ENCODE data around the gene MLX. TPM values are rescaled to one million over a fixed set of nuclear protein-coding genes. Genes with fewer than 3 reads are reported as not detected.

Gene MLX
- total RNA-seq, 1 experiment from 2014 or later = 44.7 TPM

DNA sequence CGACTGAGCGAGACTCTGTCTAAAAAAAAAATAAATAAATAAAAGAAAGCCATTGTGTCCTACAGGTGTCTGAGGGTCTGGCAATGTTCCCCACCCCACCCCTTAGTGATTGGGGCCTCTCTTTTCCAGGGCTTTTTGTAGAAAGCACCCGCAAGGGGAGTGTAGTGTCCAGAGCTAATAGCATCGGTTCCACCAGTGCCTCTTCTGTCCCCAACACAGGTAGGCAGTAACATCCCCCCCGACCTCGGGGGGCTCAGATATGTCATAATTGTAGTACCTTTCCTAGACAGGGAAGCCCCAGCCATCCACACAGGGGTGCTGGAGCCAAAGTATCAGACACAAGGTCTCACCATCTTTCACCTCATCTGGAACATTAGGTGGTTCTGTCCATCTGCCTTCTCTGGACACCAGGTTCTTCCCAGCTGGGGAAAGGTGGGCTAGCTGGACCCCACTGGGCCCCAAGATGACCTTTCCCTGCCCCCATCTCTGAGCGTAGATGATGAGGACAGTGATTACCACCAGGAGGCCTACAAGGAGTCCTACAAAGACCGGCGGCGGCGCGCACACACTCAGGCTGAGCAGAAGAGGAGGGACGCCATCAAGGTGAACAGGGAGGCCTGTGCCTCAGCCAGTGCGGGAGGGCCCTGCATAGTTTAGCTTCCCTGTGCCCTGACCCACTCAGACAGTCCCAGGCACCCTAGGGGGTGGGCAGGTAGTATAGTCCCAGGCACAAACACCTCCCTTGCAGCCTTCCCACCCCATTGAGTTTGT is 1.6 kb downstream of the MLX start:
- no peak for DNase-seq (ENCODE audit: low spot score)
- in situ Hi-C loops (cut with HindIII; ENCODE audit: low sequenced_read_pairs) = no loop called here

DNA sequence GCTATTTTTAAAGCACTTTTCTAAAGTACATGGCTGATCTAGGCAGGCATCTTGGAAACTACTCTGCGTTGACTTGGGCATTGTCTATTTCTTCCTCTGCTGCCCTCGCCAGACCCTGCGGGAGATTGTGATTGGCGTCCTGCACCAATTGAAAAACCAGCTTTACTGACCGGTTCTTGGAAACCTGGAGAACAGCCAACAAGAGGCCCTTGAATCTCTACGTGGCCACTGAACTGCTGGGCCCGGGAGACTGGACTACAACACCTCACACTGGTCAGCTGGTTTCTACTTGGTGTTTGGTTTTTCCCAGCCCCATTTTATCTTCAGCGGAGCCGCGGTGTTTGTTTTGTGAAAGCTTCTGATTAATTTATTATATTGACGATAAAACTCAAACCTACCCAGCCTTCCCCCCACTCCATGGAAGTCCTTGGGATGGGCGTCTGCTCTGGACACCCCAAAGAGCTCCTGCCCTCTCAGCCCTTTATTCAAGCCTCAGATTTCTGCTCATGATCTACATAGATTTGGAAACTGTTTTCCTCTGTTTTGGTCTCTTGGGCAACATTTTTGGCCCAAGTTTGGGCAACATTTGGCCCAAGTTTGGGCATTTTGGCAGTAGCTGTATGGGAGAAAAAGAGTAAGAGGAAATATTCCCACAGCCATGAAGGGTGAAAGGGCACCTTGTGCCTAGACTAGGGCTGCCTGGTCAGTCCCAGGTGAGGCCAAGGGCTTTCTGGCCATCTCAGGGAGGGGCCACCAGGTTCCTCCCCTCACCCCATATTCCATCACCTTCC is 4.7 kb downstream of the MLX start:
- no peak for DNase-seq (ENCODE audit: low spot score)
- in situ Hi-C loops (cut with HindIII; ENCODE audit: low sequenced_read_pairs) = no loop called here

DNA sequence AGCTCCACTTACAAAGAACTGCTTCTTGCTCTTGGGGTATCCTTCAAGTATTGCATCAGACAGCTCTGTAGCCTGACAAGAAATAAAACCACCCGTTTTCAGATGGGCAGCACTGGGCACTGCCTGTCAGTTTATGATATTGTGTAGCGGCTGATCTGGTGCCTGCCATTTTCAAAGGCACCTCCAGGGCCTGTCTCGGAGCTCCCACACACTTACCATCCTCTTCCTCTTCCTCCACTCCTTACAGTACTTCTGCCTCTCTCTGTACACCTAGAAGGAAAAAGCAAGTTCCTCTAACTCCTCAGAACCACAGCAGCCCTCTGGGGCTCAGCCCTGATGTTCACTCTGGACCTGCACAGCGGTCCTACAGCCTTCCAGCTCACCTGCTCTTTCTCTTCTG is 6.2 kb downstream of the MLX start:
- in situ Hi-C loops (cut with HindIII; ENCODE audit: low sequenced_read_pairs) = no loop called here
- no peak for DNase-seq (ENCODE audit: low spot score)

DNA sequence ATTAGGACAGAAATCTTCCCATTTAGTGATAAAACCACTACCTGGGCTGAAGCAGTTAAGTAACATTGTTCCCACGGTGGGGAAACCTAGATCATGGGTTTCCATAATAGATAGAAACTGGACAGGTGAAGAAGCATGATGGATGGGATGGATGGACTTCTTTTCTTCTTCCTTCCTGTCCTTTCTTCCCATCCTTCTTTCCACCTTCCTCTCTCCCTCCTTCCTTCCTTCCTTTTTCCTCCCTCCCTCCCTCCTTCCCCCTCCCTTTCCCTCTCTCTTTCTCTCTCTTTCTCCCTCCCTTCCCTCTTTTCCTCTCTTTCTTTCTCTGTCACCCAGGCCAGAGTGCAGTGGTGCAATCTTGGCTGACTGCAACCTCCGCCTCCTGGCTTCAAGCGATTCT is 7.6 kb downstream of the MLX start:
- in situ Hi-C loops (cut with HindIII; ENCODE audit: low sequenced_read_pairs) = no loop called here
- no peak for DNase-seq (ENCODE audit: low spot score)

DNA sequence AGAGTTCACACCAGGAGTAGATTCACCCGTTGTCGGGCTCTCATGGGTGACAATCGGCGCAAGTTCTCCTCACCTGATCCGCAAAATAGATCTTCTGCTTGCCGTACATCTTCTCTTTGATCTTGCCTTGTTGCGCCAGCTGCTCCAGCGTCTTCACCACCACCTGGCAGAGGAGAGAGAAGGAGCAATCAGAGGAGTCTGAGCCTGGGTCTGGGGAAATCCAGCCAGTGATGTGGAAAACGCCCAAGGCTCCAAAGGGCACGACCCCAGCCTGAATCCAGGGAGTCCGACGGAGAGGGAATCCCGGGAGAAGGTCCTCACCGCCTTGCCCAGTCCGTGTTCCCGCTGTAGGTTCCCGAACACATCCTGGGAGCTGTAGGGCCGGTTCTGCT is 10.2 kb downstream of the MLX start:
- in situ Hi-C loops (cut with HindIII; ENCODE audit: low sequenced_read_pairs) = no loop called here
- no peak for DNase-seq (ENCODE audit: low spot score)

DNA sequence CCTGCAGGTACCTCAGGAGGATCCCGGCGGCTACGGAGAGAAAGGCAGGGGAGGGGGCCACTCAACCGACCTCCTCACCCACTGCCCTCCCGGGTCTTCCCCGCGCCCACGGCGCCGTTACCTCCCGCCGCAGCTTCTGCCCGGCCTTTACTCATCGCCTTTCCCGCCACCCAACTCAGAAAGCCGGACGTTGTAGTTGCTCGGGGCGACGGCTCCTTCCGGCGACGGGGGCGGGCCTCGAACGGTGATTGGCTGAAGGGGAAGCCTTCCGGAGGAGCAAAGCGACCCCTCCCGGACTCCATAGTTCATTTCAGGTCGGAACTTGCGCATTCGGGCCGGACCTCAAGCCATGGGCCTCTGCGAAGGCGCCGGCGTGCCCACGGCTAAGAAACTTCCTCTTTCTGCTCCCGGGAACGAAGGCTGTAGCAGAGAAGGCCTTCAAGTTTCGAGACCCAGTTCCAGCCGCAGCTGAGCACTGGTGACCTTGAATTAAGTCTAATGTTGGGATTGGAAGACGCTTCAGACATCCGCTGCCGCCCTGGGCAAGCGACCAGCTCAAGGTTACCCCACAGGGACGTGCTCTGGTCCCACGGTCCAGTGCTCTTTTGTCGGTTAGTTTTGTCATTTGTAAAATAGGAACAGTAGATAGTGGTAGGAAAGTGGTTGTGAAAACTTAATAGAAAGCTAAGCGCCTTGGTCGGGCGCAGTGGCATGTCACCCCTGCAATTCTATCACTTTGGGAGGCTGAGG is 10.8 kb downstream of the MLX start, which contains the start of gene PSMC3IP:
TSS of gene PSMC3IP (minus strand) at position 198 of the 750 bp plus-strand sequence. CDS start at position 155, 43 bp downstream.
- DNase-seq (ENCODE audit: low spot score) = peak; percentile 95
- in situ Hi-C loops (cut with HindIII; ENCODE audit: low sequenced_read_pairs) = no loop called here

DNA sequence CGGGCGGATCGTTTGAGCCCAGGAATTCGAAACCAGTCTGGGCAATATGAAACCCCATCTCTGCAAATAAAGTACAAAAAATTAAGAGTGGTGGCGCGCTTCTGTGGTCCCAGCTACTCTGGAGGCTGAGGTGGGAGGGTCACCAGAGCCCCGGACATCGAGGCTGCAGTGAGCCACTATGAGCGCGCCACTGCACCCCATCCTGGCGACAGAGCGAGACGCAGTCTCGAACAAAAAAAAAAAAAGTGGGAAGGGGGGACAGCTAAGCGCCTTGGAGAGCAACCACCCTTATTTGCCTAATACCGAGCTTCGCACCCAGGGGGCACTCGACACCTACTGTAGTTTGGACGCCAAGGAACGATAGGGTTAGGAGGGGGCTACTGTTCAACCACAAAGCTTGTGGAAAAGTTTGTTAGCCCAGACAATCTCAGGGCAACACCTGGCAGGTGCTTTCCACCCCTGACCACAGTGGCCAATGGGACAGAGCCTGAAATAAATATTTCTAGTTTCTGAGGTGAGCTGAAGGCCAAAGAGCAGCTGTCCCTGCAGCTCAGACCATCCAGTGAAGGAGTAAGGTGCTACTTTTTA is 11.5 kb downstream of the MLX start:
- in situ Hi-C loops (cut with HindIII; ENCODE audit: low sequenced_read_pairs) = no loop called here
- DNase-seq (ENCODE audit: low spot score) = peak; percentile 64

DNA sequence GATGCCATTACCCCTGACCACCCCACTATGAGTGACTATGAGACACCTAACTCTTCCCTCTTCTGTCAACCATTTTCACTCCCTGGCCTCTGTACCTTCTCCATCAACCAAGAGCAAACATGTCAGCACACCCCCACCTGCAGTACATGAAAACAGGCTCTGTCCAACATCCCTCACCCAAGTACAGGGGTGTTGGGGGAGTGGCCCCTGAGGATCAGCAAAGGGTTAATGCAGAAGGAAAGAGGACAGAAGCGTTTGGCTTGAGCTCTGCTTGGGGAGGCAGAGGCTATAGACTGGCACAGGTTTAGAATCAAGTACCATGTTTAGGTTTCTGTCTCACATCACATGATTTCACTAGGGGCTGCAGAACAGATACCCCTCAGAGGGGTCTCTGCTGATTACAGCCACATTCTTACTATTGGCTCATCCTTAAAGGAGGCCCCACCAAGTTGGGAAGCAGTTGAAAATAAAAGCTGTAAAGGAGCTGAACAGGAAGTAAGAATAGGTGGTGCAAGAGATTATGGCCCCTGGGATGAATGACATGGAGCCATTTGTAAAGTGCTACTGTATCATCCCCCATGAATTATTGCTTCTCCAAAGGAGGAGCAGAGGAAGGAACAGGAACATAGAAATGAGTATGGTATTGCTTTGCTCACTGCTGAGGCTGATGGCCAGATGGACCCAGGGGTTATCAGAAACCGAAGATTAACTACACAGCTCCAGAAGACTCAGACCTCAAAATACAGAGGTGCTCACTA is 13.1 kb downstream of the MLX start:
- in situ Hi-C loops (cut with HindIII; ENCODE audit: low sequenced_read_pairs) = no loop called here
- DNase-seq (ENCODE audit: low spot score) = no peak

DNA sequence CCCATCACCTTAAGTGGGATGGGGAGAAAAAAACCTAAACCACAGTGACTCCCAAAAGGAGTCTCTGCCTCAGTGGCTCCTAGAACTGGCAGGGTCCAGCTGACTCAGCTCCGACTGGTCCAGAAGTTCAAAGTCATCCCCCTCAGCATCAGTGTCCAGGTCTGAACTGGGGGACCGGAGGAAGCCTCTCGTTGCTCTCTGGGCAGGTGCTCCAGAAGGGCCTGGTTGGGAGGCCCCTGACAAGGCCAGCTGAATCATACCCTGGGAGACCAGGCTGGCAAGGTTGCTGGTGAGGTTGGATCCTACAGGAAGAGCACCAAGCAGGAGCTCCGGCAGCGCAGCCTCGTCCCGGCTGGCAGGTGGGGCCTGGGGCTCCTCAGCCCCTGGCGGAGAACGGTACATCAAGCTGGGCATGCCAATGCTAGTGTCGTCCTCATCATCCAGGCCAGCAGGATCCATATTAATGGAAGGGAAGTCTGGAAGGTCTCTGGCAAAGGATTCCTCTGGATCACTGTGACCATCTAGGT is 14.9 kb downstream of the MLX start:
- DNase-seq (ENCODE audit: low spot score) = no peak
- in situ Hi-C loops (cut with HindIII; ENCODE audit: low sequenced_read_pairs) = no loop called here

DNA sequence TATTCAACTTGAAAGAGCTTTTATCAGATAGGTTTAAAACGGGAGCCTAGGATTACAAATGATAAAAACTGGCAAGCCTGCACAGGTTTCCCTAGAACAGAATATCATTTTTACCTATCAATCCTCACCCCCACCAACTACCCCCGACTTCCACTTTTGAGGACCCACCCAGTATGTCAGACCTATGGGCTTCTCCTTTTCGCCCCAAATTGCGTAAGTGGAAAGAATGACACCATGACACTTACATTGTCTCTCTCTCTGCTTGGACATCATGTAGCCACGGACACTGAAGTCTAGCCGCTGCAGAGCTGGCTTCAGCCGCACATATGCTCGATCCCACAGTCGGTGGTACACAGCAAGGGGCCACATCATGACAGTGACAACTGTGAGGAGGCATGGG is 18.0 kb downstream of the MLX start:
- in situ Hi-C loops (cut with HindIII; ENCODE audit: low sequenced_read_pairs) = no loop called here
- no peak for DNase-seq (ENCODE audit: low spot score)

DNA sequence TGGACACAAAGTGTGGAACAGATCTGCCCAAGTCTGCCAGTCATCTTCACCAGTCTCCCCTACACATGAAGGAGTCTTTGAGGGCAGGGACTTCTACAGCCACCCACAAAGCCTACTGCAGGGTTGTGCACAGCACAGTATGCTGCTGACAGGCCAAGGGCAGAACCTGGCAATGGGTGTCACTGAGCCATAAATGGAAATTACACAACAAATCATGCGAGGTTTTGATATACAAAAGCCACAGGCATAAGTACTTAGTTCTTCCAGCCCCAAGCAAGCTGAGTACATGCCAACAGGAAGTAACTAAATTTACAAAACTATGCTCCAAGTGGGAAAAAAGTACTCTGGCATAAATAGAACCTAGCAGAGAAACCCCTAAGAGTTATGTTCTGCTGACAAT is 18.5 kb downstream of the MLX start:
- in situ Hi-C loops (cut with HindIII; ENCODE audit: low sequenced_read_pairs) = no loop called here
- no peak for DNase-seq (ENCODE audit: low spot score)

DNA sequence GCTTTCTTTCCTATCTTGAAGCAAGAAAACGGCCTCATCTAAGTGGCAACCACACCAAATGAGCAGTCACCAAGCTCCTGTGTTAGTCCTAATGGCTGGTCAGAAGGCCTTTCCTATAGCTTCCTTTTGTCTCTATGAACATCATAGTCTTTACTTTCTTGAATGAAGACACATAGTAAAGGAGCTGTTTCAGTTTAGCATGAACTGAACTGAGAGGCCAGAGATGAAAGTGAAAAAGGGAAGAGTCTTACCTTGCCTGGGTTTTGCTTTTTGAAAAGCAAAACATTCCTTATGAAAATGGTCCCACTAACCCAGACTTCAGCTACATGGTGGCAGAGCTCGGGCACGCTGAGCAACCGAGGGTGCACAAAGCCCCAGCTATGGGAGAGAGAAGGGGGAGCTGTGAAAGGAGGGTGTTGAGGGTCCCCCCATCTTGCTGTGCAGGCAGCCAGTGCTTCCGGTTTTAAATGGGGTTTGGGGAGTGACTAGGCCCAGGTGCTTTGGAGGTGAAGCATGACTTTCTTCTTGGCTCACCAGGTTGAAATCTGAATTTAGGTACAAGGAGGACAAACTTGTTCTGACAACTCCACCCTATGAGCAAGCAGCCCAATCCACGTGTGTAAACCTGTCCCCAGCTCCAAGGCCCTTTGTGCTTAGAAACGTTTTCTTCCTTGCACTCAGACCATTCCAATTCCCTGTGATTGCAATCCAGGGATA is 19.8 kb downstream of the MLX start:
- in situ Hi-C loops (cut with HindIII; ENCODE audit: low sequenced_read_pairs) = no loop called here
- DNase-seq (ENCODE audit: low spot score) = no peak

DNA sequence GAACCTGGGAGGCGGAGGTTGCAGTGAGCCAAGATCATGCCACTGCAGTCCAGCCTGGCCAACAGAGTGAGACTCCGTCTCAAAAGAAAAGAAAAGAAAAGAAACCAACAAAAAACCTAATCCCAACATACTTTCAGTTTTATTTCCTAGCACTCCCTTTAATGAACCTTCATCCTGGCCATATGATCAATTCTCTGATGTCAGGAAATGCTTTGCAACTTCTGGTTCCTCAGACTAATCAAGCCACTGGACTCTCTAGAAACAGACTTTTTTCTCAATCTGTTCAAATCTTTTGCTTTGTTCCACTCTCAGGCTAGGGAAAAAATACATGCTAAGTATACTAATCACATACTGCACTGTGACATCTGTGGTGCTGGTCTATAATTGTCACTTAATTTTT is 24.0 kb downstream of the MLX start:
- no peak for DNase-seq (ENCODE audit: low spot score)
- in situ Hi-C loops (cut with HindIII; ENCODE audit: low sequenced_read_pairs) = no loop called here

DNA sequence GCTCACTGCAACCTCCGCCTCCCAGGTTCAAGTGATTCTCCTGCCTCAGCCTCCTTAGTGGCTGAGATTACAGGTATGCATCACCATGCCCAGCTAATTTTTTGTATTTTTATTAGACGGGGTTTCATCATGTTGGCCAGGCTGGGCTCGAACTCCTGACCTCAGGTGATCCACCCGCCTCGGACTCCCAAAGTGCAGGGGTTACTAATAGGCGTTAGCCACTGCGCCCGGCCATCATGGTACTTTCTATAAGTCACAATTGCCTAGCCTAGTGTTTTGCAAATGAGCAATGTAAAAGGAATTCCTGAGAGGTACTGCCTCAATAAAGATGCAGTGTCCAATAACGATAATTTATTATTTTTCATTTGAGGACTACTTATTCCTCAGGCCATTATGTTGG is 24.5 kb downstream of the MLX start:
- no peak for DNase-seq (ENCODE audit: low spot score)
- in situ Hi-C loops (cut with HindIII; ENCODE audit: low sequenced_read_pairs) = no loop called here

DNA sequence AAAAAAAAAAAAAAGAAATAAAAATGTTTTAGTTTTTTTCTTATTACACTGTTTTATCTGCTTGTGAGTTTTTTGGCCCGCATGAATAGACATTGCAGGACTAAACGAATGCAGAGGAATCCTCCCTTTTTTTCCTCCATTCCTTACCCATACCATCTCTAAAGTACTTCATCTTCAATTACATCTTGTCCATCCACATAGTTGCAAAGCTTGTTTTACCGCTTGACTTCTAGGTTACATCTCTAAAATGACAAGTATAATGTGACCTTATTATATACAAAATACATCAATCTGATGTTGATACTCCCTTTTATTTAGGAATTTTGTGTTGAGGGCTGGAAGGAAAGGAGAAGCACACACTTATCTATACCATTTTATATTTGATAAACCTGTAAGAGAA is 29.5 kb downstream of the MLX start:
- DNase-seq (ENCODE audit: low spot score) = no peak
- in situ Hi-C loops (cut with HindIII; ENCODE audit: low sequenced_read_pairs) = no loop called here

DNA sequence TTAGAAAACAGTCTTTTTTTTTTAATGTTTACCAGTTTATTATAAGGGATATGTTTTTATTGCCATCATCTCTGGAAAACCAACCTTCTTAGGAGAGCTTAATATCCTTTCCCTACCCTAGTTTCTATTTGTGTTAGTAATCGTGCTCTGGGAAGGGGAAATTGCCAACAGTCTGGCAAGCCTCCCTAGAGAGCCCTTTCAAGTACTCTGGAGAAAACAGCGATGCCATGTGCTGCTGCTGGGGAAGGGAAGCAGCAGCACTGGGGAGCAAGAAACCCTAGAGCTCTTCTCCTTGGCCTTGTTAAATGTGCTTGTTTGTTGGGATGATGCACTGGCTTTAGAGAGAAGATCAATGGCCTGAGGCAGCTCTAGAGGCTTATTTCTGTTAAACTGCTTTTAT is 32.0 kb downstream of the MLX start:
- DNase-seq (ENCODE audit: low spot score) = peak; percentile 18
- in situ Hi-C loops (cut with HindIII; ENCODE audit: low sequenced_read_pairs) = no loop called here

DNA sequence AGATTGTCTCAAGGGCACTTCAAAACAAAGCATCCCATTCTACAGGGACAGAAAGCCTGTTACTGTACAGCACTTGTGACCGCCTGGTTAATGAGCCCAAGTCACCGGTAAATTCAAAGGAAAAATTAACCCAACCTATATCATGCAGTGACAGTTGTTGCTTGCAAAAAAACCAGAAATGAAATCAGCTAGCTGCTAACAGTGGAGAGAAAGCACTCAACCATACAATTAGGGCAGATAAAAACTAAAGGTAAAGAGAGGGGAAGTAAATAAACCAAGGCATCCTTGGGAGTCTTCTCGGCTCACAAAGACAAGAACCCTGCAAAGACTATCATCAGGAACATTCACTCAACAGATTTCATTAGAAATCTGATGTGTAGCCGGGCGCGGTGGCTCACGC is 36.4 kb downstream of the MLX start:
- in situ Hi-C loops (cut with HindIII; ENCODE audit: low sequenced_read_pairs) = no loop called here
- no peak for DNase-seq (ENCODE audit: low spot score)

DNA sequence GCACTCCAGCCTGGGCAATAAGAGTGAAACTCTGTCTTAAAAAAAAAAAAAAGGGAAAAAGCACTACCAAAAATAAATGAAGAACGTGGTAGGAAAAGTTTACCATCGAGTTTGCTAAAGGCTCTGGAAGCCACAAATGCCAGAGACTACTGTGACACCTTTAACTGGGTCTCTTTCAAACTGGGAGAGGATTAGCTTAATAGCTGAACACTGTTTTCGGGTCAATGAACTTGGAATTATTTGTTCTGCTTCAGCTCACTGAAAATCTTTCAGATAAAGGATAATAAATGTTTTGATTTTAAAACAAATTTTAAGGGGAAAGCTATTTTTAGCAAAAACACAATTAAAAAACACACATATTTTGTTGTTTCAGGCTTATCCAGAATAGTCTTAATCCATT is 40.9 kb downstream of the MLX start:
- in situ Hi-C loops (cut with HindIII; ENCODE audit: low sequenced_read_pairs) = loop anchor here (5.0 kb wide), 1 partner anchor 60 kb away; no protein-coding TSS in a partner anchor
- DNase-seq (ENCODE audit: low spot score) = no peak
